ENCODE measurements around the gene RPTOR. TPM values are rescaled to one million over a fixed set of nuclear protein-coding genes. Genes with fewer than 3 reads are reported as not detected.

The RPTOR gene
- total RNA-seq, 1 experiment from 2014 or later, result 46.2 TPM

DNA sequence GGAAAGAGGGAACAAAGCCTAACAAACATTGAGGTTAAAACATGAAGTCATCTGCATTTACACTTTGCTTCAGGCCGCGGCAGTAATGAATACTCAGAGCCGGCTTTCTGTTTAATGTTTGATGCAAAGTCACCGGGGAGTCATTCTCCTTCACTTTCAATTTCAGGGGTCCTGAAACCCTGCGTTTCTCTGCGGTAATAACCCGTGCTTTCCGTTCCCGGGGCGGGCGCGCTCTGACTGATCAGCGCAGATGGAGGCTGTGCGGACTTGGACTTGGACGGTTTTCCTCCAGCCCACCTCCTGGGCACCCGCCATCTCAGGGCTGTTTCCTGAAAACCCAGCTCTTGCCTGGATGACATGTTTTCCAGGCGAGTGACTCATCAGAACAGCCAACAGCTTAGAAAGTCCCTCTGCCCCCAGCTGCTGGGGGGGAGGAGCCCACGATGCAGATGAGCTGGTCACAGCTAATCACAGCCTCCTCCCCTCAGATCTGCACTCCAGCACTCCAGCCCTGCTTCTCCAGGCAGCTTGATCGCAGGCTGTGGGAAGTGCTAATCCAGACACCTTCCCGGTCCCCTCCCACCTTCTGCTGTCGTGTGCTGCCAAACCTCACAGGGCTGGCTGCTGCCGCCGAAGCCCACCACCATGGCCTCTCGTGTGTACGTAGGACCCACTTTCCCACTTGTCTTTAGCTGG is 288.4 kb downstream of the RPTOR start:
- H3K4me3 ChIP-seq (ENCODE audit: low read length), result peak overlapping the region; percentile 67
- H3K79me2 ChIP-seq (ENCODE audit: low read length), result no peaks in the 10 kb centered on the region
- ATAC-seq (peak; percentile 98), DNase-seq (peak; percentile 96)
- H2AFZ ChIP-seq (ENCODE audit: low read length), result peak overlapping the region; percentile 69
- no peaks in the 10 kb centered on the region for H3K9me3 ChIP-seq (ENCODE audit: low read length)
- ChIA-PET POLR2A (ENCODE audit: unreplicated experiment) (interaction anchor here (0.6 to 0.7 kb wide), 2 partner anchors 45 to 1883 kb away, joined by 3 to 4 read pairs; no protein-coding TSS in a partner anchor), CTCF (no interaction called here)
- H3K27ac ChIP-seq (ENCODE audit: low read length), result peak overlapping the region; percentile 97
- no peaks in the 10 kb centered on the region for H3K9me2 ChIP-seq (replicated peaks; ENCODE audit: low read length)
- peaks cover 3% of the 10 kb centered on the region; the same call in 1 of the 2 replicates for H3K36me3 ChIP-seq (ENCODE audit: low read depth, low read length)
- H3F3A ChIP-seq (ENCODE audit: low read length, unreplicated experiment), result peaks cover 5% of the 10 kb centered on the region
- H3K4me2 ChIP-seq (ENCODE audit: low read length), result peak overlapping the region; percentile 88
- peaks cover 30% of the 10 kb centered on the region for H3K4me1 ChIP-seq (ENCODE audit: insufficient read depth, low read length)
- H4K20me1 ChIP-seq (ENCODE audit: low read length), result no peaks in the 10 kb centered on the region
- BruUV-seq (replicated peaks), result no TSS peak
- H3K9ac ChIP-seq (ENCODE audit: low read length), result peak overlapping the region; percentile 89
- no peaks in the 10 kb centered on the region for H3K27me3 ChIP-seq (ENCODE audit: low read length)
- intact Hi-C loops (cut with micrococcal nuclease), result loop anchor here (1.0 to 2.0 kb wide), 3 partner anchors 23 to 60 kb away; no protein-coding TSS in a partner anchor
- TF ChIP-seq EZH2phosphoT487 (IDR thresholded peaks at IDR 0.05; ENCODE audit: borderline replicate concordance, low read length), result no peak
- TF ChIP-seq, protein P1, sequence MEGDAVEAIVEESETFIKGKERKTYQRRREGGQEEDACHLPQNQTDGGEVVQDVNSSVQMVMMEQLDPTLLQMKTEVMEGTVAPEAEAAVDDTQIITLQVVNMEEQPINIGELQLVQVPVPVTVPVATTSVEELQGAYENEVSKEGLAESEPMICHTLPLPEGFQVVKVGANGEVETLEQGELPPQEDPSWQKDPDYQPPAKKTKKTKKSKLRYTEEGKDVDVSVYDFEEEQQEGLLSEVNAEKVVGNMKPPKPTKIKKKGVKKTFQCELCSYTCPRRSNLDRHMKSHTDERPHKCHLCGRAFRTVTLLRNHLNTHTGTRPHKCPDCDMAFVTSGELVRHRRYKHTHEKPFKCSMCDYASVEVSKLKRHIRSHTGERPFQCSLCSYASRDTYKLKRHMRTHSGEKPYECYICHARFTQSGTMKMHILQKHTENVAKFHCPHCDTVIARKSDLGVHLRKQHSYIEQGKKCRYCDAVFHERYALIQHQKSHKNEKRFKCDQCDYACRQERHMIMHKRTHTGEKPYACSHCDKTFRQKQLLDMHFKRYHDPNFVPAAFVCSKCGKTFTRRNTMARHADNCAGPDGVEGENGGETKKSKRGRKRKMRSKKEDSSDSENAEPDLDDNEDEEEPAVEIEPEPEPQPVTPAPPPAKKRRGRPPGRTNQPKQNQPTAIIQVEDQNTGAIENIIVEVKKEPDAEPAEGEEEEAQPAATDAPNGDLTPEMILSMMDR (conservative IDR thresholded peaks at IDR 0.05; ENCODE audit: low read depth, low read length), result no peak
- no peak for TF ChIP-seq EZH2 (IDR thresholded peaks at IDR 0.05; ENCODE audit: low read length, unreplicated experiment)

DNA sequence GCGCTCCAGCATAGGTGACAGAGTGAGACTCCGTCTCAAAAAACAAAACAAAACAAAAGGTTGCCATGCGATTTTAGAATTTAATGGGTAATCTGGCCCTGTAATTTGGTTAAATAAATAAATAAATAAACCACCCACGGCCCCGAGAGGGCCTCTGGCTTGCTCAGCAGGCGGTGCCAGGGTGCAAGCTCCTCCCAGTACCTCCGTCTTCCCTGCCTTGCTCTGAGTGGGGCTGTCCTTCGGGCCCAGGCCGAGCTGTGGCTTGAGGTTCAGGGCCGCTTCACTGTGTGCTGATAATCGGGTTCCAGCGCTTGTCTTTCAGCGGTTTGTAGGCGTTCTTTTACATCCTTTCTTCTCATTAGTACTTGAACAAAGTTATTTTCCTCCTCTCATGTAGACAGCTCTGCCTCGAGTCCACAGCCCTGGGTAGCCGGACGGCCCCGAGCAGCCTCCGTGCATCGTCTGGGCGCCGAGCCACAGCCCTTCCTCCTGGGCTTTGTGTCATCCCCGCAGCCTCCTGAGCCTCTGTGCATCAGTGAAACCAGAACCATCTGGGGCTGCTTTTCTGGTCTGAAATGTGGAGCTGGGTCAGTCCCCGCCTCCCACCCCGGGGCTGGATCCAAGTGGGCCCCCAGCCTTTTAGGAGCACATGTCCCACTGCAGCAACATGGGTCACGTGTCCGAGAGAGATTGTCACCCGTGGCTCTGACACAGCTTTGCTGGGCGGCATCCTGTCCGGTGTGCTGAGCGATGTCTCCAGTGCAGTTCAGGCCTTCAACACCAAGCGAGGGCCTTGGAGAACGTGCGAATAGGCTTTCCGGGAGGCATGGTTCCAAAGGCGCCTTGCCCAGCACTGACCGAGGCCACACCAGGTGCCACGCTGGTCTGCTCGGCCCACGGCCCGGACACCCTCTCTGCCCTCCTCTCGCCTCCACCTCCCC is 289.6 kb downstream of the RPTOR start:
- no peak for ATAC-seq
- Histone ChIP-seq H2AFZ (ENCODE audit: low read length) (no peak overlapping the region), H3K9ac (ENCODE audit: low read length) (no peak overlapping the region; the same call in 1 of the 2 replicates), H3K4me3 (ENCODE audit: low read length) (no peak overlapping the region), H3K27ac (ENCODE audit: low read length) (no peak overlapping the region; the same call in 1 of the 2 replicates), H3K9me2 (replicated peaks; ENCODE audit: low read length) (no peaks in the 10 kb centered on the region), H3K9me3 (ENCODE audit: low read length) (no peaks in the 10 kb centered on the region), H3K36me3 (ENCODE audit: low read depth, low read length) (peaks cover 3% of the 10 kb centered on the region; the same call in 1 of the 2 replicates), H3K4me2 (ENCODE audit: low read length) (no peak overlapping the region), H3K79me2 (ENCODE audit: low read length) (no peaks in the 10 kb centered on the region), H3F3A (ENCODE audit: low read length, unreplicated experiment) (peaks cover 5% of the 10 kb centered on the region), H3K27me3 (ENCODE audit: low read length) (no peaks in the 10 kb centered on the region), H3K4me1 (ENCODE audit: insufficient read depth, low read length) (peaks cover 30% of the 10 kb centered on the region), H4K20me1 (ENCODE audit: low read length) (no peaks in the 10 kb centered on the region)
- DNase-seq, result no peak
- TF ChIP-seq EZH2 (IDR thresholded peaks at IDR 0.05; ENCODE audit: low read length, unreplicated experiment) (no peak), EZH2phosphoT487 (IDR thresholded peaks at IDR 0.05; ENCODE audit: borderline replicate concordance, low read length) (no peak)
- TF ChIP-seq, protein P1 (conservative IDR thresholded peaks at IDR 0.05; ENCODE audit: low read depth, low read length), result no peak
- CTCF ChIA-PET, result no interaction called here
- intact Hi-C loops (cut with micrococcal nuclease), result loop anchor here (1.0 to 2.0 kb wide), 3 partner anchors 22 to 59 kb away; no protein-coding TSS in a partner anchor
- POLR2A ChIA-PET (ENCODE audit: unreplicated experiment), result no interaction called here
- BruUV-seq (replicated peaks), result no TSS peak
